H9 (cell line): Measurements from ENCODE around the gene CHRNA5. TPM values are rescaled to one million over a fixed set of nuclear protein-coding genes. Genes with fewer than 3 reads are reported as not detected.
A peak's percentile ranks its signal among the peaks of the same experiment; 100 is the strongest.

Source experiments
- DNase-seq: peaks from one replicate; pipeline ENCODE4 v3.0.0-alpha.2; 2017
- H2AFZ ChIP-seq: one replicate; pipeline ENCODE4 v1.6.1; 2013; ENCODE audit warnings: mild to moderate bottlenecking, low read length, control low read depth, moderate library complexity
- H2AK5ac ChIP-seq: 2 replicates; pipeline ENCODE4 v1.6.1; 2013; ENCODE audit warnings: low read length, control low read depth, mixed read lengths; ENCODE audit not compliant: insufficient read length
- H2BK120ac ChIP-seq: one replicate; pipeline ENCODE4 v1.6.1; 2013; ENCODE audit warnings: low read depth, mild to moderate bottlenecking, low read length, control low read depth, inconsistent platforms; ENCODE audit not compliant: poor library complexity, severe bottlenecking
- H2BK12ac ChIP-seq: 2 replicates; pipeline ENCODE4 v1.6.1; 2013; ENCODE audit warnings: low read length, control low read depth, mixed read lengths, low read depth; ENCODE audit not compliant: insufficient read length
- H2BK15ac ChIP-seq: 2 replicates; pipeline ENCODE4 v1.6.1; 2013; ENCODE audit warnings: low read depth, low read length, control low read depth
- H2BK20ac ChIP-seq: one replicate; pipeline ENCODE4 v1.6.1; 2013; ENCODE audit warnings: low read depth, mild to moderate bottlenecking, low read length, control low read depth, inconsistent platforms; ENCODE audit not compliant: poor library complexity, severe bottlenecking
- H2BK5ac ChIP-seq: 2 replicates; pipeline ENCODE4 v1.6.1; 2013; ENCODE audit warnings: low read length, control low read depth, mixed read lengths; ENCODE audit not compliant: insufficient read length
- H3K14ac ChIP-seq: 2 replicates; pipeline ENCODE4 v1.6.1; 2013; ENCODE audit warnings: low read length, control low read depth; ENCODE audit not compliant: insufficient read depth
- H3K18ac ChIP-seq: 2 replicates; pipeline ENCODE4 v1.6.1; 2013; ENCODE audit warnings: low read depth, mild to moderate bottlenecking, mixed read lengths, low read length, control low read depth; ENCODE audit not compliant: insufficient read length
- H3K23ac ChIP-seq: 2 replicates; pipeline ENCODE4 v1.6.1; 2013; ENCODE audit warnings: low read length, control low read depth, mixed read lengths, low read depth; ENCODE audit not compliant: insufficient read length
- H3K23me2 ChIP-seq: 2 replicates; pipeline ENCODE4 v1.6.1; 2013; ENCODE audit warnings: low read depth, mild to moderate bottlenecking, mixed read lengths, low read length, control low read depth; ENCODE audit not compliant: insufficient read length, poor library complexity, severe bottlenecking
- H3K27ac ChIP-seq: 2 replicates; pipeline ENCODE4 v1.5.1; 2013; ENCODE audit warnings: low read length, control low read depth, mixed read lengths, low read depth; ENCODE audit not compliant: insufficient read length
- H3K27me3 ChIP-seq: 2 replicates; pipeline ENCODE4 v1.6.1; 2013; ENCODE audit warnings: low read length, control low read depth, inconsistent platforms; ENCODE audit not compliant: insufficient read depth
- H3K4ac ChIP-seq: 2 replicates; pipeline ENCODE4 v1.6.1; 2013; ENCODE audit warnings: low read depth, mild to moderate bottlenecking, control low read depth, inconsistent platforms, low read length, moderate library complexity
- H3K4me1 ChIP-seq: 2 replicates; pipeline ENCODE4 v1.6.1; 2013; ENCODE audit warnings: low read length, control low read depth, inconsistent platforms; ENCODE audit not compliant: insufficient read depth
- H3K4me2 ChIP-seq: 2 replicates; pipeline ENCODE4 v1.6.1; 2013; ENCODE audit warnings: low read length, control low read depth, mixed read lengths; ENCODE audit not compliant: insufficient read length, insufficient read depth
- H3K56ac ChIP-seq: 2 replicates; pipeline ENCODE4 v1.6.1; 2013; ENCODE audit warnings: low read depth, mild to moderate bottlenecking, mixed read lengths, low read length, control low read depth; ENCODE audit not compliant: insufficient read length
- H3K79me1 ChIP-seq: 2 replicates; pipeline ENCODE4 v1.6.1; 2013; ENCODE audit warnings: low read depth, mild to moderate bottlenecking, moderate library complexity, low read length, control low read depth, inconsistent platforms; ENCODE audit not compliant: insufficient read depth, poor library complexity, severe bottlenecking
- H3K79me2 ChIP-seq: 2 replicates; pipeline ENCODE4 v1.6.1; 2013; ENCODE audit warnings: low read length, control low read depth, inconsistent platforms; ENCODE audit not compliant: insufficient read depth
- H3K9ac ChIP-seq: 2 replicates; pipeline ENCODE4 v1.6.1; 2013; ENCODE audit warnings: low read length, control low read depth, mixed read lengths; ENCODE audit not compliant: insufficient read length; ENCODE audit errors: extremely low read depth
- H3K9me3 ChIP-seq: one replicate; pipeline ENCODE4 v1.6.1; 2013; ENCODE audit warnings: low read depth, low read length, inconsistent platforms; ENCODE audit not compliant: control insufficient read depth
- H3T11ph ChIP-seq: one replicate; pipeline ENCODE4 v1.6.1; 2013; ENCODE audit warnings: mild to moderate bottlenecking, low read length, control low read depth, inconsistent platforms
- H4K20me1 ChIP-seq: one replicate; pipeline ENCODE4 v1.6.1; 2013; ENCODE audit not compliant: control insufficient read depth, insufficient read length, insufficient read depth
- H4K5ac ChIP-seq: 2 replicates; pipeline ENCODE4 v1.6.1; 2013; ENCODE audit warnings: low read depth, mild to moderate bottlenecking, mixed read lengths, low read length, control low read depth; ENCODE audit not compliant: insufficient read length
- H4K8ac ChIP-seq: replicated peaks from 2 replicates; pipeline ENCODE4 v1.6.1; 2013; ENCODE audit warnings: low read length, control low read depth, mixed read lengths, low read depth; ENCODE audit not compliant: insufficient read length
- H4K91ac ChIP-seq: 2 replicates; pipeline ENCODE4 v1.6.1; 2013; ENCODE audit warnings: low read depth, mild to moderate bottlenecking, moderate library complexity, mixed read lengths, low read length, control low read depth; ENCODE audit not compliant: insufficient read length
- H3K27ac Mint-ChIP-seq, 3 experiments: 2 replicates in 2 of 3; 3 replicates in 1 of 3; pipeline ENCODE4 v1.8.0; 2020 to 2021; ENCODE audit warnings: mixed read lengths in 3 of 3, mild to moderate bottlenecking in 1 of 3, moderate library complexity in 1 of 3
- H3K27me3 Mint-ChIP-seq: 2 replicates; pipeline ENCODE4 v1.8.0; 2021; ENCODE audit warnings: low read depth, mild to moderate bottlenecking, moderate library complexity, mixed read lengths
- H3K36me3 Mint-ChIP-seq, 3 experiments: 2 replicates in 2 of 3; 3 replicates in 1 of 3; pipeline ENCODE4 v1.8.0; 2020 to 2021; ENCODE audit warnings: low read depth in 3 of 3, mixed read lengths in 3 of 3; ENCODE audit not compliant: insufficient read depth in 1 of 3
- H3K4me1 Mint-ChIP-seq, 2 experiments: 2 replicates each; pipeline ENCODE4 v1.8.0; 2020; ENCODE audit warnings: mixed read lengths in 2 of 2
- H3K4me3 Mint-ChIP-seq, 2 experiments: 2 replicates in 1 of 2; 3 replicates in 1 of 2; pipeline ENCODE4 v1.8.0; 2020 to 2021; ENCODE audit warnings: mild to moderate bottlenecking in 2 of 2, mixed read lengths in 2 of 2, moderate library complexity in 1 of 2
- H3K9me3 Mint-ChIP-seq, 2 experiments: 2 replicates in 1 of 2; 3 replicates in 1 of 2; pipeline ENCODE4 v1.8.0; 2020; ENCODE audit warnings: mild to moderate bottlenecking in 2 of 2, mixed read lengths in 2 of 2, moderate library complexity in 1 of 2
- WGBS: extraction: QIAGEN DNeasy Blood & Tissue Kit; methylation state at CpG from one replicate; pipeline ENCODE4 v1.1.7; 2013; ENCODE audit warnings: missing lambda C conversion rate, low lambda C conversion rate, mixed read lengths; ENCODE audit not compliant: insufficient read length; ENCODE audit errors: extremely low coverage; 5-methylcytosine and 5-hydroxymethylcytosine counted together
- total RNA-seq: library from RNA; stranded (reverse); gene quantifications from 2 replicates; pipeline ENCODE4 v1.2.1, GENCODE V29; 2021
- TF ChIP-seq, protein P1 (sequence below): fragments of 200-600 bp; sonication (generic); conservative IDR thresholded peaks from 3 replicates; pipeline ENCODE4 v1.8.0; 2021; ENCODE audit warnings: antibody characterized with exemption, mild to moderate bottlenecking

The CHRNA5 gene
- total RNA-seq, 1 experiment from 2014 or later = 16.5 TPM

DNA sequence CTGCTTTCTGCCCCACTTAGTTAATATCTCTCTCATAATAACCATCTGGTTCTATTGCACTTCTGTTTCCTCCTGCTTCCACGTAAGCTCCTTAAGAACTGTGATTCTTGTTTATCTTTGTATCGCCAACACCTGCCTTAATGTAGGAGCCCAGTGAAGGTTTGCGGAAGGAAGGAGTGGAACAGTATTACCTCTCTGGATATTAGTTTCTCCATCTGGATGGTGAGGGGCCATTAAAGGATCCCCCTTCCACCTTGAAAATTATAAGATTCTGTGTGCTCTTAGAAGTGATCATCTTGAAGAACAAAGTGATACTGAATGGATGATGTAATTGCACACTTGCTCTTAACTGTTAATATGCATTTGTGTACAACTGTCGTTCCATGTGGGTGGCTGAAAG lies 2.2 kb downstream of the CHRNA5 start:
- no peaks in the 10 kb centered on the region for H4K20me1 ChIP-seq
- H3K4me1 ChIP-seq = no peaks in the 10 kb centered on the region
- no peak overlapping the region for H3K4me2 ChIP-seq
- WGBS = no CpG with 5 or more reads among the region's 4 CpGs
- H3K9me3 Mint-ChIP-seq = no peaks in the 10 kb centered on the region
- H3K23me2 ChIP-seq = peaks cover 6% of the 10 kb centered on the region
- no peak overlapping the region for H3T11ph ChIP-seq
- DNase-seq = no peak
- no peak overlapping the region for H3K4ac ChIP-seq
- H2AFZ ChIP-seq = no peak overlapping the region
- no peaks in the 10 kb centered on the region for H3K27me3 ChIP-seq
- H3K4me3 Mint-ChIP-seq = peak overlapping the region; percentile 11 to 63; a peak in 4 of 5 replicates
- no peak overlapping the region for H3K27ac ChIP-seq
- H3K9ac ChIP-seq = no peak overlapping the region
- H3K4me1 Mint-ChIP-seq = peaks cover 23 to 26% of the 10 kb centered on the region in 2 experiments
- no peak overlapping the region for H3K18ac ChIP-seq
- H3K27ac Mint-ChIP-seq = no peak overlapping the region
- TF ChIP-seq, protein P1, sequence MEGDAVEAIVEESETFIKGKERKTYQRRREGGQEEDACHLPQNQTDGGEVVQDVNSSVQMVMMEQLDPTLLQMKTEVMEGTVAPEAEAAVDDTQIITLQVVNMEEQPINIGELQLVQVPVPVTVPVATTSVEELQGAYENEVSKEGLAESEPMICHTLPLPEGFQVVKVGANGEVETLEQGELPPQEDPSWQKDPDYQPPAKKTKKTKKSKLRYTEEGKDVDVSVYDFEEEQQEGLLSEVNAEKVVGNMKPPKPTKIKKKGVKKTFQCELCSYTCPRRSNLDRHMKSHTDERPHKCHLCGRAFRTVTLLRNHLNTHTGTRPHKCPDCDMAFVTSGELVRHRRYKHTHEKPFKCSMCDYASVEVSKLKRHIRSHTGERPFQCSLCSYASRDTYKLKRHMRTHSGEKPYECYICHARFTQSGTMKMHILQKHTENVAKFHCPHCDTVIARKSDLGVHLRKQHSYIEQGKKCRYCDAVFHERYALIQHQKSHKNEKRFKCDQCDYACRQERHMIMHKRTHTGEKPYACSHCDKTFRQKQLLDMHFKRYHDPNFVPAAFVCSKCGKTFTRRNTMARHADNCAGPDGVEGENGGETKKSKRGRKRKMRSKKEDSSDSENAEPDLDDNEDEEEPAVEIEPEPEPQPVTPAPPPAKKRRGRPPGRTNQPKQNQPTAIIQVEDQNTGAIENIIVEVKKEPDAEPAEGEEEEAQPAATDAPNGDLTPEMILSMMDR = no peak
- no peak overlapping the region for H4K5ac ChIP-seq
- no peaks in the 10 kb centered on the region for H3K79me1 ChIP-seq
- no peak overlapping the region for H4K8ac ChIP-seq
- no peak overlapping the region for H2BK12ac ChIP-seq
- peaks cover 0 to 3% (median 1%) of the 10 kb centered on the region in 3 experiments; a peak in 3 of 7 replicates for H3K36me3 Mint-ChIP-seq
- no peaks in the 10 kb centered on the region for H3K9me3 ChIP-seq
- H3K56ac ChIP-seq = no peak overlapping the region
- no peak overlapping the region for H3K14ac ChIP-seq
- H2BK20ac ChIP-seq = no peak overlapping the region
- 0 out of 2 replicates have a peak, but pooled peaks cover 3% of the 10 kb centered on the region for H3K79me2 ChIP-seq
- no peak overlapping the region for H2BK5ac ChIP-seq
- no peaks in the 10 kb centered on the region; the same call in 1 of the 2 replicates for H3K27me3 Mint-ChIP-seq
- no peak overlapping the region for H3K23ac ChIP-seq
- no peak overlapping the region for H2BK15ac ChIP-seq
- no peak overlapping the region for H2BK120ac ChIP-seq
- H4K91ac ChIP-seq = no peak overlapping the region
- no peak overlapping the region for H2AK5ac ChIP-seq
